HG03060 (cell line): ENCODE measurements around the gene NKX3-2.
"Not testable (repeated sequence)": the region's sequence is repeated elsewhere in the genome, so short reads cannot be mapped to it uniquely, and the experiment has no call there.

ENCODE experiments used
- ATAC-seq: cut with Tn5 transposase; IDR thresholded peaks from one replicate; pipeline ENCODE4 v1.9.1; 2021; ENCODE audit warnings: low read depth, moderate number of reproducible peaks; ENCODE audit not compliant: unreplicated experiment

Gene NKX3-2

GRCh38 chr4:13543839-13544605 lies at the start of gene NKX3-2:
Gene NKX3-2 (minus strand): TSS chr4:13544508. CDS start chr4:13544414, 94 bp downstream.
- no peak for ATAC-seq

GRCh38 chr4:13592220-13592619 lies 47.9 kb upstream of the NKX3-2 start:
- no peak for ATAC-seq

- no peak for ATAC-seq
Observed at GRCh38 chr4:13590766-13591165, 46.5 kb upstream of the NKX3-2 start.

- no peak for ATAC-seq
Observed at GRCh38 chr4:13588954-13589353, 44.6 kb upstream of the NKX3-2 start.

- no peak for ATAC-seq
Observed at GRCh38 chr4:13584481-13584880, 40.2 kb upstream of the NKX3-2 start.

GRCh38 chr4:13580036-13580435 lies 35.7 kb upstream of the NKX3-2 start:
- no peak for ATAC-seq

- ATAC-seq = no peak
Observed at GRCh38 chr4:13577660-13578059, 33.4 kb upstream of the NKX3-2 start.

- no peak for ATAC-seq
Observed at GRCh38 chr4:13570916-13571315, 26.6 kb upstream of the NKX3-2 start.

- no peak for ATAC-seq
Observed at GRCh38 chr4:13567125-13567524, 22.8 kb upstream of the NKX3-2 start.

- ATAC-seq = no peak
Observed at GRCh38 chr4:13562876-13563275, 18.6 kb upstream of the NKX3-2 start.

GRCh38 chr4:13561673-13562072 lies 17.4 kb upstream of the NKX3-2 start:
- ATAC-seq = no peak

- ATAC-seq = not testable (repeated sequence)
Observed at GRCh38 chr4:13560111-13560510, 15.8 kb upstream of the NKX3-2 start.

GRCh38 chr4:13559413-13559812 lies 15.1 kb upstream of the NKX3-2 start:
- ATAC-seq = no peak

- ATAC-seq = no peak
Observed at GRCh38 chr4:13558881-13559280, 14.6 kb upstream of the NKX3-2 start.

GRCh38 chr4:13555325-13555724 lies 11.0 kb upstream of the NKX3-2 start:
- no peak for ATAC-seq

GRCh38 chr4:13553081-13553480 lies 8.8 kb upstream of the NKX3-2 start:
- no peak for ATAC-seq

- peak; percentile 65 for ATAC-seq
Observed at GRCh38 chr4:13548984-13549546, 4.8 kb upstream of the NKX3-2 start.

GRCh38 chr4:13548059-13548983 lies 4.0 kb upstream of the NKX3-2 start:
- no peak for ATAC-seq

GRCh38 chr4:13547485-13548041 lies 3.3 kb upstream of the NKX3-2 start:
- no peak for ATAC-seq

- no peak for ATAC-seq
Observed at GRCh38 chr4:13546941-13547484, 2.7 kb upstream of the NKX3-2 start.
